IMR-90 (cell line): ENCODE measurements around the gene RASGRP2. TPM values are rescaled to one million over a fixed set of nuclear protein-coding genes. Genes with fewer than 3 reads are reported as not detected.

ENCODE experiments used
- ATAC-seq: fragments of 200-7000 bp; cut with Tn5 transposase; 2 replicates; pipeline ENCODE4 v1.9.1; 2020; ENCODE audit warnings: low read depth, mild to moderate bottlenecking, moderate library complexity
- BruUV-seq: library from RNA; stranded (reverse); fragments of 400-500 nt; replicated peaks from 2 replicates; lab custom pipeline; 2021; lab: Mats Ljungman, UMichigan
- CTCF ChIA-PET: fragments of 300-600 bp; formaldehyde crosslinking; extraction: SDS; loops from one replicate; lab custom pipeline; 2021; ENCODE audit warnings: antibody characterized with exemption; lab: Yijun Ruan, JAX
- POLR2A ChIA-PET: fragments of 300-600 bp; sonication (Branson Sonifier 250); formaldehyde crosslinking; loops from one replicate; lab custom pipeline; 2022; ENCODE audit warnings: antibody characterized with exemption; ENCODE audit not compliant: unreplicated experiment; lab: Charles Lee
- DNase-seq: peaks from one replicate; pipeline ENCODE4 v3.0.0; 2013
- H2AFZ ChIP-seq: replicated peaks from 2 replicates; pipeline ENCODE3; 2013; ENCODE audit warnings: low read length, mild to moderate bottlenecking; ENCODE audit not compliant: poor library complexity
- H2AK5ac ChIP-seq: 2 replicates; pipeline ENCODE4 v1.6.1; 2013; ENCODE audit warnings: low read depth, low read length, inconsistent platforms
- H2AK9ac ChIP-seq: replicated peaks from 2 replicates; pipeline ENCODE3; 2013; ENCODE audit warnings: mild to moderate bottlenecking, low read depth, low read length, moderate library complexity; ENCODE audit not compliant: poor library complexity
- H2BK120ac ChIP-seq: 2 replicates; pipeline ENCODE4 v1.6.1; 2013; ENCODE audit warnings: low read depth, low read length, inconsistent platforms
- H2BK15ac ChIP-seq: 3 replicates; pipeline ENCODE4 v1.6.1; 2013; ENCODE audit warnings: low read depth, low read length, inconsistent platforms
- H2BK20ac ChIP-seq: 2 replicates; pipeline ENCODE4 v1.6.1; 2013; ENCODE audit warnings: low read depth, mild to moderate bottlenecking, inconsistent platforms, low read length, moderate library complexity
- H2BK5ac ChIP-seq: 2 replicates; pipeline ENCODE4 v1.6.1; 2013; ENCODE audit warnings: mild to moderate bottlenecking, low read depth, low read length, inconsistent platforms; ENCODE audit not compliant: poor library complexity, severe bottlenecking
- H3K14ac ChIP-seq: replicated peaks from 2 replicates; pipeline ENCODE4 v1.6.1; 2013; ENCODE audit warnings: low read depth, low read length, inconsistent platforms
- H3K18ac ChIP-seq: 2 replicates; pipeline ENCODE4 v1.6.1; 2013; ENCODE audit warnings: low read depth, low read length, control low read depth
- H3K23ac ChIP-seq: 2 replicates; pipeline ENCODE4 v1.6.1; 2013; ENCODE audit warnings: low read depth, low read length, inconsistent platforms
- H3K27ac ChIP-seq: 2 replicates; pipeline ENCODE4 v1.5.1; 2013; ENCODE audit warnings: mild to moderate bottlenecking, control low read depth, low read length; ENCODE audit not compliant: insufficient read depth
- H3K27me3 ChIP-seq: 2 replicates; pipeline ENCODE4 v1.6.1; 2013; ENCODE audit warnings: low read length; ENCODE audit not compliant: control insufficient read depth, insufficient read depth
- H3K36me3 ChIP-seq: 2 replicates; pipeline ENCODE4 v1.6.1; 2013; ENCODE audit warnings: low read length, mixed read lengths; ENCODE audit not compliant: control insufficient read depth, insufficient read depth
- H3K4ac ChIP-seq: 2 replicates; pipeline ENCODE4 v1.6.1; 2013; ENCODE audit warnings: low read depth, low read length, inconsistent platforms
- H3K4me1 ChIP-seq: 2 replicates; pipeline ENCODE4 v1.6.1; 2013; ENCODE audit warnings: low read length, mixed read lengths; ENCODE audit not compliant: control insufficient read depth, insufficient read depth
- H3K4me2 ChIP-seq: 2 replicates; pipeline ENCODE4 v1.6.1; 2013; ENCODE audit warnings: low read depth, mild to moderate bottlenecking, control low read depth, low read length, moderate library complexity
- H3K4me3 ChIP-seq: 2 replicates; pipeline ENCODE4 v1.5.1; 2013; ENCODE audit warnings: low read depth, mild to moderate bottlenecking, control low read depth, low read length, moderate library complexity; ENCODE audit not compliant: insufficient read depth
- H3K56ac ChIP-seq: 2 replicates; pipeline ENCODE4 v1.6.1; 2013; ENCODE audit warnings: low read length, inconsistent platforms; ENCODE audit not compliant: insufficient read depth; ENCODE audit errors: extremely low read depth
- H3K79me1 ChIP-seq, 2 experiments: 2 replicates each; pipeline ENCODE4 v1.6.1; 2013; ENCODE audit warnings: low read length in 2 of 2, inconsistent platforms in 1 of 2, low read depth in 1 of 2
- H3K9ac ChIP-seq: 2 replicates; pipeline ENCODE4 v1.6.1; 2013; ENCODE audit warnings: low read depth, low read length, control low read depth
- H3K9me1 ChIP-seq: 2 replicates; pipeline ENCODE4 v1.6.1; 2013; ENCODE audit warnings: low read length, inconsistent platforms; ENCODE audit not compliant: insufficient read depth
- H3K9me3 ChIP-seq: 2 replicates; pipeline ENCODE4 v1.6.1; 2013; ENCODE audit warnings: low read length; ENCODE audit not compliant: control insufficient read depth, insufficient read depth
- H4K20me1 ChIP-seq: 2 replicates; pipeline ENCODE4 v1.6.1; 2013; ENCODE audit warnings: low read length, inconsistent platforms; ENCODE audit not compliant: insufficient read depth
- H4K5ac ChIP-seq: 2 replicates; pipeline ENCODE4 v1.6.1; 2013; ENCODE audit warnings: mild to moderate bottlenecking, low read depth, low read length, control low read depth
- H4K8ac ChIP-seq, 2 experiments: 2 replicates each; pipeline ENCODE4 v1.6.1; 2013; ENCODE audit warnings: low read depth in 2 of 2, low read length in 2 of 2, control low read depth in 1 of 2, inconsistent platforms in 1 of 2
- H4K91ac ChIP-seq: 2 replicates; pipeline ENCODE4 v1.6.1; 2013; ENCODE audit warnings: low read depth, low read length, inconsistent platforms; ENCODE audit not compliant: insufficient read depth
- CEBPB ChIP-seq: IDR thresholded peaks from 2 replicates; pipeline ENCODE4 v1.6.1; 2012; ENCODE audit warnings: low read depth, low read length, improper control_type of control experiment
- CHD1 ChIP-seq: IDR thresholded peaks from 2 replicates; pipeline ENCODE4 v1.6.1; 2012; ENCODE audit warnings: low read depth, low read length, improper control_type of control experiment
- FOS ChIP-seq: fragments of 150-350 bp; IDR thresholded peaks from 2 replicates; pipeline ENCODE4 v1.6.1; 2016; ENCODE audit warnings: low read depth, low read length
- MAFK ChIP-seq: IDR thresholded peaks from 2 replicates; pipeline ENCODE4 v1.6.1; 2012; ENCODE audit warnings: low read depth, low read length, improper control_type of control experiment
- MAZ ChIP-seq: IDR thresholded peaks from 2 replicates; pipeline ENCODE4 v1.6.1; 2012; ENCODE audit warnings: low read depth, mild to moderate bottlenecking, low read length, improper control_type of control experiment, moderate library complexity, borderline replicate concordance
- MXI1 ChIP-seq: IDR thresholded peaks from 2 replicates; pipeline ENCODE4 v1.6.1; 2012; ENCODE audit warnings: low read depth, mild to moderate bottlenecking, low read length, moderate library complexity, borderline replicate concordance
- NFE2L2 ChIP-seq: fragments of 150-350 bp; IDR thresholded peaks from 2 replicates; pipeline ENCODE4 v1.6.1; 2016; ENCODE audit warnings: low read depth, mild to moderate bottlenecking, low read length
- RAD21 ChIP-seq: IDR thresholded peaks from 2 replicates; pipeline ENCODE4 v1.6.1; 2012; ENCODE audit warnings: low read length, improper control_type of control experiment
- RCOR1 ChIP-seq: IDR thresholded peaks from 2 replicates; pipeline ENCODE4 v1.6.1; 2012; ENCODE audit warnings: mild to moderate bottlenecking, low read length, improper control_type of control experiment; ENCODE audit not compliant: insufficient replicate concordance
- RFX5 ChIP-seq: IDR thresholded peaks from 2 replicates; pipeline ENCODE4 v1.8.0; 2012; ENCODE audit warnings: low read depth, mild to moderate bottlenecking, low read length, moderate library complexity
- SMC3 ChIP-seq: fragments of 150-350 bp; IDR thresholded peaks from 2 replicates; pipeline ENCODE4 v1.6.1; 2016; ENCODE audit warnings: low read depth, mild to moderate bottlenecking, antibody characterized with exemption, low read length, moderate library complexity
- WGBS, 2 experiments: methylation state at CpG; one replicate each; pipeline versions ENCODE4 v1.1.5 to v1.1.7; 2013; ENCODE audit warnings: missing lambda C conversion rate in 2 of 2; ENCODE audit not compliant: insufficient read length in 1 of 2; ENCODE audit errors: extremely low coverage in 2 of 2; 5-methylcytosine and 5-hydroxymethylcytosine counted together
- dilution Hi-C: fragments of 300-500 bp; cut with HindIII; formaldehyde crosslinking; loops from one replicate; pipeline ENCODE4 v1.14.3; 2018; ENCODE audit warnings: low sequenced_read_pairs; ENCODE audit not compliant: unreplicated experiment
- in situ Hi-C: fragments of 300-500 bp; cut with MboI; formaldehyde crosslinking; loops from 3 replicates; pipeline ENCODE4 v1.14.3; 2019; ENCODE audit warnings: low sequenced_read_pairs, inconsistent platforms, mixed read lengths
- intact Hi-C: fragments of 100-400 bp; cut with micrococcal nuclease; formaldehyde crosslinking; loops from 2 replicates; pipeline ENCODE4 v1.10.0; 2022
- polyA plus RNA-seq, 3 experiments: library from polyadenylated mRNA; depleted of rRNA; stranded (reverse); fragments of >200 nt; gene quantifications; 2 replicates each; pipeline ENCODE4 v1.2.3, GENCODE V29; 2012; ENCODE audit warnings: low replicate concordance in 1 of 3
- total RNA-seq: library from RNA; depleted of rRNA; stranded (reverse); fragments of >200 nt; gene quantifications from 2 replicates; pipeline ENCODE4 v1.2.3, GENCODE V29; 2012
- TF ChIP-seq, protein P1 (sequence below): conservative IDR thresholded peaks from 2 replicates; pipeline ENCODE4 v1.5.1; 2012; ENCODE audit warnings: mild to moderate bottlenecking, low read depth, low read length, improper control_type of control experiment

The RASGRP2 gene
- total and polyA plus RNA-seq, 2 of the 4 experiments (the other 2 are of a cell fraction): 1.2 TPM; not detected in 1

DNA sequence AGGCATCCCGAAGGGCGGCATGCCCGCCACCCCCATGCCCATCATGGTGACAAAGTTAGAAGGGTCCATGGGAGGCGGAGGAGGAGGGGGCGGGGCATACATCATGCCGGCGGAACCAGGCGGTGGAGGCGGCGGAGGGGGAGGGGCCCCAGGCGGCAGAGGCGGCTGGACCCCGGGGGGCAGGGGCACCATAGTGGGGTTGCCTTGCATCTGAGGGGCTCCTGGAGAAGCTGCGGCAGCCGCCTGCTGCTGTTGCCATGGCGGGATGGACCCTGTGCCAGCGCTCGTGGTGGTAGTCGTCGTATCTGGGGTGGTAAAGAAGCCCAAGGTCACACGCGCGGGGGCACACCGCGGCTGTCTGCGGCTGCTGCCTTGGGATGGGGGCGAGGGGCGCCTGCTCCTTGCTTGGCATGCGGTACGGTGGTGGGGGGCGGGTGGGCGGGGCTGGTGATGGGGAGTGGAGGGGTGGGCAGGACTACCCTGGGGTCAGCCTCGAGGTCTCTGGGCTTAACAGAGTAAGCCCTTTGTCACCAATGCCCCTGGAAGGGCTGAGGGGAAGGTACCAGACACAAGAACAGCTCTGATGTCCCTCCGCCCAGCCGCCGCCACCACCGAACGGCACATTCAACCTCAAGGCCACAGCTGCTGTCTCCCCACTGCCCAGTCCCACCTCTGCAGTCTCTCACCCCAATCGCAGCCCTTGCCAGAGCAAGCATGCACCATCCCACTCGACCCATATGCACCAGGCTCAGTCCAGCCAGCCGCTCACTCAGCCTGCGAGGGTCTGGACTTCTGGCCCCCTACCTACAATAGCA, 22.1 kb upstream of the RASGRP2 start:
- Histone ChIP-seq H3K56ac (no peak overlapping the region), H3K27ac (no peak overlapping the region), H2AFZ (no peak overlapping the region), H2BK20ac (no peak overlapping the region), H3K9me3 (no peaks in the 10 kb centered on the region), H2BK120ac (no peak overlapping the region), H3K4ac (no peak overlapping the region), H3K9me1 (peaks cover 14% of the 10 kb centered on the region; the same call in 1 of the 2 replicates), H4K20me1 (peaks cover 79% of the 10 kb centered on the region), H3K9ac (no peak overlapping the region), H2AK9ac (no peak overlapping the region), H3K18ac (no peak overlapping the region), H4K8ac (no peak overlapping the region), H3K4me2 (no peak overlapping the region), H4K5ac (no peak overlapping the region), H3K27me3 (no peaks in the 10 kb centered on the region), H2BK5ac (no peak overlapping the region), H3K36me3 (peaks cover 86% of the 10 kb centered on the region), H3K79me1 (peaks cover 42 to 85% of the 10 kb centered on the region in 2 experiments), H2AK5ac (no peak overlapping the region), H3K14ac (no peak overlapping the region), H3K23ac (no peak overlapping the region), H2BK15ac (no peak overlapping the region), H3K4me1 (peaks cover 13% of the 10 kb centered on the region), H4K91ac (no peak overlapping the region), H3K4me3 (no peak overlapping the region)
- dilution Hi-C loops: no loop called here
- DNase-seq (no peak), ATAC-seq (no peak)
- in situ Hi-C loops: no loop called here
- 87% methylated on average over 9 of the region's 42 CpGs; no CpG with 5 or more reads in 1 of the 2 experiments for WGBS, 2 experiments
- ChIA-PET CTCF (no interaction called here), POLR2A (no interaction called here)
- intact Hi-C loops: loop anchor here (2.0 kb wide), 1 partner anchor 77 kb away; no protein-coding TSS in a partner anchor
- TF ChIP-seq MAZ: no peak
- TF ChIP-seq CHD1: no peak
- no peak for TF ChIP-seq CEBPB
- no peak for TF ChIP-seq RAD21
- TF ChIP-seq, protein P1, sequence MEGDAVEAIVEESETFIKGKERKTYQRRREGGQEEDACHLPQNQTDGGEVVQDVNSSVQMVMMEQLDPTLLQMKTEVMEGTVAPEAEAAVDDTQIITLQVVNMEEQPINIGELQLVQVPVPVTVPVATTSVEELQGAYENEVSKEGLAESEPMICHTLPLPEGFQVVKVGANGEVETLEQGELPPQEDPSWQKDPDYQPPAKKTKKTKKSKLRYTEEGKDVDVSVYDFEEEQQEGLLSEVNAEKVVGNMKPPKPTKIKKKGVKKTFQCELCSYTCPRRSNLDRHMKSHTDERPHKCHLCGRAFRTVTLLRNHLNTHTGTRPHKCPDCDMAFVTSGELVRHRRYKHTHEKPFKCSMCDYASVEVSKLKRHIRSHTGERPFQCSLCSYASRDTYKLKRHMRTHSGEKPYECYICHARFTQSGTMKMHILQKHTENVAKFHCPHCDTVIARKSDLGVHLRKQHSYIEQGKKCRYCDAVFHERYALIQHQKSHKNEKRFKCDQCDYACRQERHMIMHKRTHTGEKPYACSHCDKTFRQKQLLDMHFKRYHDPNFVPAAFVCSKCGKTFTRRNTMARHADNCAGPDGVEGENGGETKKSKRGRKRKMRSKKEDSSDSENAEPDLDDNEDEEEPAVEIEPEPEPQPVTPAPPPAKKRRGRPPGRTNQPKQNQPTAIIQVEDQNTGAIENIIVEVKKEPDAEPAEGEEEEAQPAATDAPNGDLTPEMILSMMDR: no peak
- no peak for TF ChIP-seq MAFK
- TF ChIP-seq FOS: no peak
- TF ChIP-seq SMC3: no peak
- no peak for TF ChIP-seq RCOR1
- no peak for TF ChIP-seq MXI1
- TF ChIP-seq RFX5: no peak
- no peak for TF ChIP-seq NFE2L2
- no TSS peak for BruUV-seq
